ENCODE measurements around the gene A4GALT. TPM values are rescaled to one million over a fixed set of nuclear protein-coding genes. Genes with fewer than 3 reads are reported as not detected.

The A4GALT gene
- total RNA-seq, 1 experiment from 2014 or later: 3.4 TPM

GRCh38 chr22:42684462-42685195, 36.0 kb downstream of the A4GALT start:
- Histone ChIP-seq H3K9ac (ENCODE audit: extremely low read depth, insufficient read length, low read length) (no peak overlapping the region), H2BK12ac (ENCODE audit: insufficient read length, low read depth, low read length) (no peak overlapping the region), H4K20me1 (ENCODE audit: control insufficient read depth, insufficient read depth, insufficient read length) (no peaks in the 10 kb centered on the region), H2AFZ (ENCODE audit: low read length) (no peak overlapping the region), H3K56ac (ENCODE audit: insufficient read length, low read depth, low read length) (no peak overlapping the region), H4K8ac (replicated peaks; ENCODE audit: insufficient read length, low read depth, low read length) (no peak overlapping the region), H4K5ac (ENCODE audit: insufficient read length, low read depth, low read length) (no peak overlapping the region), H4K91ac (ENCODE audit: insufficient read length, low read depth, low read length) (no peak overlapping the region), H2AK5ac (ENCODE audit: insufficient read length, low read length) (no peak overlapping the region), H3K27ac (ENCODE audit: insufficient read length, low read depth, low read length) (no peak overlapping the region), H3K27me3 (ENCODE audit: insufficient read depth, low read length) (no peaks in the 10 kb centered on the region), H2BK5ac (ENCODE audit: insufficient read length, low read length) (no peak overlapping the region), H3K18ac (ENCODE audit: insufficient read length, low read depth, low read length) (no peak overlapping the region), H3K14ac (ENCODE audit: insufficient read depth, low read length) (no peak overlapping the region; the same call in 1 of the 2 replicates), H2BK120ac (ENCODE audit: low read depth, low read length, poor library complexity, severe bottlenecking) (no peak overlapping the region), H3T11ph (ENCODE audit: low read length) (no peak overlapping the region), H3K79me1 (ENCODE audit: insufficient read depth, low read depth, low read length, poor library complexity, severe bottlenecking) (no peaks in the 10 kb centered on the region), H2BK20ac (ENCODE audit: low read depth, low read length, poor library complexity, severe bottlenecking) (no peak overlapping the region), H3K4me1 (ENCODE audit: insufficient read depth, low read length) (no peaks in the 10 kb centered on the region), H2BK15ac (ENCODE audit: low read depth, low read length) (no peak overlapping the region), H3K9me3 (ENCODE audit: control insufficient read depth, low read depth, low read length) (no peaks in the 10 kb centered on the region), H3K23me2 (ENCODE audit: insufficient read length, low read depth, low read length, poor library complexity, severe bottlenecking) (no peaks in the 10 kb centered on the region), H3K4ac (ENCODE audit: low read depth, low read length) (no peak overlapping the region), H3K4me2 (ENCODE audit: insufficient read depth, insufficient read length, low read length) (no peak overlapping the region), H3K23ac (ENCODE audit: insufficient read length, low read depth, low read length) (no peak overlapping the region), H3K79me2 (ENCODE audit: insufficient read depth, low read length) (no peaks in the 10 kb centered on the region)
- no peak overlapping the region for H3K4me3 Mint-ChIP-seq
- H3K36me3 Mint-ChIP-seq (ENCODE audit: insufficient read depth in 1 of 3, low read depth in 3 of 3): no peaks in the 10 kb centered on the region; a peak in 1 of 7 replicates
- no peak for TF ChIP-seq CTCF (conservative IDR thresholded peaks at IDR 0.05)
- peaks cover 14 to 26% of the 10 kb centered on the region in 2 experiments for H3K4me1 Mint-ChIP-seq
- no peak for DNase-seq
- H3K27ac Mint-ChIP-seq: no peak overlapping the region
- peaks cover 11% of the 10 kb centered on the region for H3K27me3 Mint-ChIP-seq (ENCODE audit: low read depth)
- no CpG with 5 or more reads among the region's 11 CpGs for WGBS (ENCODE audit: extremely low coverage, insufficient read length, low lambda C conversion rate)
- H3K9me3 Mint-ChIP-seq: no peaks in the 10 kb centered on the region
